ENCODE results near the gene RHBDL3. TPM values are rescaled to one million over a fixed set of nuclear protein-coding genes. Genes with fewer than 3 reads are reported as not detected.
A peak's percentile ranks its signal among the peaks of the same experiment; 100 is the strongest.

The RHBDL3 gene
- total and polyA plus RNA-seq, 2 of the 8 experiments (the other 6 are each of a cell fraction or from before 2014, with no cell fraction given): 9.6 to 12.2 TPM

DNA sequence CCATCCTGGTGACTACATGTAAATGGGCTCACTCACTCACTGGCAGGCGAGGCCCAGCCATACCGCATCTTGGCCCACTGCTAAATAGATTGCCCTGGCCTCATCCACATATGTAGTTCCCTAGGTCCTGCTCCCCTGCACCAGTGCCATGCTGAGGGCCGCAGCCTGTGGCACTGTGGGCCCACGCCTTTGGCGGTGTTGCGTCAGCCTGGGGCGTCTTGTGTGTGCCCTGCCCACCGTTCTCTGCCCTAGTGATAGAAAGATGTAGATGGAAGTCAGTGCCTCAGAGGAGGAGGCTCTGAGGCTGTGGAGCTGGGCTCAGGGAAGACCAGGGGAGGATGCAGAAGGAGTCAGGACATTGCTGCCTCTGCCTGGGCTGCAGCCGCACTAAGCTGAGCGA, 57.4 kb downstream of the RHBDL3 start:
- no peaks in the 10 kb centered on the region for H3K79me2 ChIP-seq (ENCODE audit: control insufficient read depth in 1 of 2, insufficient read depth in 2 of 2, low read length in 2 of 2)
- H3K27ac ChIP-seq (ENCODE audit: low read depth, low read length): no peak overlapping the region
- H2BK5ac ChIP-seq (ENCODE audit: low read depth, low read length): peak overlapping the region; percentile 37; the same call in 1 of the 2 replicates
- no peaks in the 10 kb centered on the region for H3K36me3 ChIP-seq (ENCODE audit: control insufficient read depth in 2 of 4, insufficient read depth in 4 of 4, low read length in 3 of 4)
- no peak overlapping the region for H3K4me3 ChIP-seq (ENCODE audit: extremely low read depth in 1 of 4, insufficient read depth in 2 of 4, low read depth in 3 of 4, low read length in 4 of 4)
- H2BK20ac ChIP-seq (ENCODE audit: low read length): peak overlapping the region; percentile 43; the same call in 1 of the 2 replicates
- no peak overlapping the region for H3K4me2 ChIP-seq (ENCODE audit: insufficient read depth in 1 of 2, low read depth in 2 of 2, low read length in 2 of 2)
- H2AFZ ChIP-seq (ENCODE audit: low read length): no peak overlapping the region
- no peak overlapping the region for H2BK120ac ChIP-seq (replicated peaks; ENCODE audit: low read depth, low read length)
- no peak overlapping the region for H2AK5ac ChIP-seq (ENCODE audit: low read depth, low read length)
- no peaks in the 10 kb centered on the region for H3K27me3 ChIP-seq (replicated peaks in 1 of 4; ENCODE audit: control insufficient read depth in 3 of 4, extremely low read depth in 1 of 4, insufficient read depth in 3 of 4, low read length in 3 of 4)
- H3K14ac ChIP-seq (ENCODE audit: insufficient read length): no peak overlapping the region
- no peak overlapping the region for H3K56ac ChIP-seq (replicated peaks; ENCODE audit: insufficient read length, low read depth, low read length)
- H2BK15ac ChIP-seq (ENCODE audit: low read length): no peak overlapping the region
- DNase-seq (ENCODE audit: low read depth in 1 of 2, low spot score in 2 of 2) (no peak), FAIRE-seq (no peak)
- H3K9ac ChIP-seq (replicated peaks in 1 of 4; ENCODE audit: extremely low read depth in 1 of 4, low read depth in 3 of 4, low read length in 3 of 4): no peak overlapping the region
- no peaks in the 10 kb centered on the region for H4K20me1 ChIP-seq (replicated peaks in 1 of 2; ENCODE audit: control insufficient read depth in 1 of 2, insufficient read depth in 2 of 2, low read length in 2 of 2)
- H3K4ac ChIP-seq (replicated peaks; ENCODE audit: insufficient read length, low read depth, low read length): peak overlapping the region; percentile 15
- no peak overlapping the region for H3K23ac ChIP-seq (ENCODE audit: insufficient read length)
- no peak overlapping the region for H4K5ac ChIP-seq (ENCODE audit: insufficient read length, low read depth, low read length)
- no peaks in the 10 kb centered on the region for H3K9me3 ChIP-seq (ENCODE audit: insufficient read depth in 2 of 2, low read depth in 1 of 2, low read length in 1 of 2)
- peak overlapping the region; percentile 82; the same call in 1 of the 2 replicates for H2BK12ac ChIP-seq (ENCODE audit: low read depth, low read length)
- ChIA-PET POLR2A (ENCODE audit: partially characterized antibody) (interaction anchor here (1.2 to 2.4 kb wide), 4 partner anchors 8 to 43 kb away, joined by 3 to 7 read pairs (median 4); no protein-coding TSS in a partner anchor), CTCF (ENCODE audit: partially characterized antibody) (interaction anchor here (0.8 to 13.3 kb wide), 9 partner anchors 10 to 121 kb away, joined by 3 to 170 read pairs (median 7); partner anchors contain the start of genes PSMD11 and RHBDL3)
- H4K8ac ChIP-seq (ENCODE audit: extremely low read depth, insufficient read depth, low read length): no peak overlapping the region
- no peaks in the 10 kb centered on the region for H3K23me2 ChIP-seq (ENCODE audit: low read depth, low read length)
- H3K18ac ChIP-seq (ENCODE audit: extremely low read depth, low read length): no peak overlapping the region; the same call in 1 of the 2 replicates
- peaks cover 0 to 13% (median 10%) of the 10 kb centered on the region in 4 experiments; a peak in 6 of 7 replicates for H3K4me1 ChIP-seq (replicated peaks in 1 of 4; ENCODE audit: control insufficient read depth in 3 of 4, insufficient read depth in 4 of 4, low read length in 3 of 4)
- 94% methylated on average over 10 of the region's 10 CpGs; no CpG with 5 or more reads in 1 of the 2 experiments for WGBS, 2 experiments (ENCODE audit: extremely low coverage in 1 of 2, insufficient coverage in 1 of 2, insufficient read length in 1 of 2, insufficient replicate concordance in 2 of 2, low coverage in 1 of 2, low lambda C conversion rate in 2 of 2, missing lambda C conversion rate in 1 of 2)
- H4K91ac ChIP-seq (replicated peaks; ENCODE audit: insufficient read length, low read length): peak overlapping the region; percentile 62
- H3K79me1 ChIP-seq (ENCODE audit: low read depth, low read length): no peaks in the 10 kb centered on the region
- TF ChIP-seq NRF1 (IDR thresholded peaks at IDR 0.05; ENCODE audit: low read depth, low read length): no peak
- TF ChIP-seq KDM5A (IDR thresholded peaks at IDR 0.05; ENCODE audit: low read length): no peak
- TF ChIP-seq JUND (IDR thresholded peaks at IDR 0.05; ENCODE audit: low read length): no peak
- no peak for TF ChIP-seq RXRA (IDR thresholded peaks at IDR 0.05; ENCODE audit: insufficient read depth, low read depth, low read length)
- TF ChIP-seq, protein P1, sequence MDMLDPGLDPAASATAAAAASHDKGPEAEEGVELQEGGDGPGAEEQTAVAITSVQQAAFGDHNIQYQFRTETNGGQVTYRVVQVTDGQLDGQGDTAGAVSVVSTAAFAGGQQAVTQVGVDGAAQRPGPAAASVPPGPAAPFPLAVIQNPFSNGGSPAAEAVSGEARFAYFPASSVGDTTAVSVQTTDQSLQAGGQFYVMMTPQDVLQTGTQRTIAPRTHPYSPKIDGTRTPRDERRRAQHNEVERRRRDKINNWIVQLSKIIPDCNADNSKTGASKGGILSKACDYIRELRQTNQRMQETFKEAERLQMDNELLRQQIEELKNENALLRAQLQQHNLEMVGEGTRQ (IDR thresholded peaks at IDR 0.05; ENCODE audit: low read length): no peak
- no peak for TF ChIP-seq BCL11A (IDR thresholded peaks at IDR 0.05; ENCODE audit: low read depth in 2 of 2, low read length in 2 of 2)
- TF ChIP-seq EGR1 (IDR thresholded peaks at IDR 0.05; ENCODE audit: borderline replicate concordance, low read depth, low read length): no peak
- TF ChIP-seq SIX5 (IDR thresholded peaks at IDR 0.05; ENCODE audit: low read depth, low read length): no peak
- TF ChIP-seq POU5F1 (IDR thresholded peaks at IDR 0.05; ENCODE audit: low read depth, low read length): no peak
- TF ChIP-seq TAF7 (optimal IDR thresholded peaks at IDR 0.05; ENCODE audit: borderline replicate concordance, low read depth, low read length): no peak
